Skeletal muscle tissue (tissue), 4 donors: ENCODE data around the gene TFPI. TPM values are rescaled to one million over a fixed set of nuclear protein-coding genes. Genes with fewer than 3 reads are reported as not detected.
"Not testable (repeated sequence)": the region's sequence is repeated elsewhere in the genome, so short reads cannot be mapped to it uniquely, and the experiment has no call there.

ENCODE experiments used
- H3K27ac ChIP-seq: one replicate; pipeline ENCODE4 v1.7.0; 2013; ENCODE audit warnings: mild to moderate bottlenecking, low read depth, low read length, inconsistent platforms
- H3K27me3 ChIP-seq, 3 donors: one replicate each; pipeline ENCODE4 v1.7.0; 2013; ENCODE audit warnings: low read length in 3 of 3; ENCODE audit not compliant: control insufficient read depth in 3 of 3, insufficient read depth in 3 of 3
- H3K36me3 ChIP-seq, 3 donors: one replicate each; pipeline ENCODE4 v1.7.0; 2013; ENCODE audit warnings: low read length in 3 of 3; ENCODE audit not compliant: control insufficient read depth in 3 of 3, insufficient read depth in 3 of 3
- H3K4me1 ChIP-seq, 3 donors: one replicate each; pipeline ENCODE4 v1.7.0; 2013; ENCODE audit warnings: low read length in 3 of 3, mild to moderate bottlenecking in 3 of 3; ENCODE audit not compliant: control insufficient read depth in 3 of 3, insufficient read depth in 3 of 3
- H3K4me3 ChIP-seq, 3 donors: one replicate each; pipeline ENCODE4 v1.7.0; 2013; ENCODE audit warnings: low read length in 3 of 3
- H3K9ac ChIP-seq, 3 donors: one replicate each; pipeline ENCODE4 v1.7.0; 2013; ENCODE audit warnings: low read length in 3 of 3, mild to moderate bottlenecking in 3 of 3, moderate library complexity in 2 of 3, low read depth in 1 of 3
- H3K9me3 ChIP-seq, 3 donors: one replicate each; pipeline ENCODE4 v1.7.0; 2013; ENCODE audit warnings: low read length in 3 of 3; ENCODE audit not compliant: control insufficient read depth in 3 of 3
- total RNA-seq: library from RNA; depleted of rRNA; stranded (reverse); fragments of >200 nt; gene quantifications from one replicate; pipeline ENCODE4 v1.2.3, GENCODE V29; 2014
- donor health status: Osteomylitis.

Gene TFPI
- total RNA-seq, 1 donor from 2014 or later, result 47.0 TPM

DNA sequence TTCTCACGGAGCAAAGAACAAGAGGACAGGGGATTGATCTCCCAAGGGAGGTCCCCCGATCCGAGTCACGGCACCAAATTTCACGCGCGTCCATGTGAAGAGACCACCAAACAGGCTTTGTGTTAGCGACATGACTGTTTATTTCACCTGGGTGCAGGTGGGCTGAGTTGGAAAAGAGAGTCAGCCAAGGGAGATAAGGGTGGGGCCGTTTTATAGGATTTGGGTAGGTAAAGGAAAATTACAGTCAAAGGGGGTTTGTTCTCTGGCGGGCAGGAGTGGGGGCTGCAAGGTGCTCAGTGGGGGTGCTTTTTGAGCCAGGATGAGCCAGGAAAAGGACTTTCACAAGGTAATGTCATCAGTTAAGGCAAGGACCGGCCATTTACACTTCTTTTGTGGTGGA, 11.4 kb upstream of the TFPI start:
- not testable (repeated sequence) for H3K9me3 ChIP-seq, H3K27me3 ChIP-seq, H3K27ac ChIP-seq, H3K4me3 ChIP-seq, H3K9ac ChIP-seq, H3K36me3 ChIP-seq, H3K4me1 ChIP-seq

DNA sequence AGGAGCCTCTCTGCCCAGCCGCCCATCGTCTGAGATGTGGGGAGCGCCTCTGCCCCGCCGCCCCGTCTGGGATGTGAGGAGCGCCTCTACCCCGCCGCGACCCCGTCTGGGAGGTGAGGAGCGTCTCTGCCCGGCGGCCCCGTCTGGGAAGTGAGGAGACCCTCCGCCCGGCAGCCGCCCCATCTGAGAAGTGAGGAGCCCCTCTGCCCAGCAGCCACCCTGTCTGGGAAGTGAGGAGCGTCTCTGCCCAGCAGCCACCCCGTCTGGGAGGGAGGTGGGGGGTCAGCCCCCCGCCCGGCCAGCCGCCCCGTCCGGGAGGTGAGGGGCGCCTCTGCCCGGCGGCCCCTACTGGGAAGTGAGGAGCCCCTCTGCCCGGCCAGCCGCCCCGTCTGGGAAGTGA, 2.3 kb upstream of the TFPI start:
- not testable (repeated sequence) for H3K27me3 ChIP-seq, H3K4me3 ChIP-seq, H3K9ac ChIP-seq, H3K27ac ChIP-seq, H3K4me1 ChIP-seq, H3K36me3 ChIP-seq, H3K9me3 ChIP-seq

DNA sequence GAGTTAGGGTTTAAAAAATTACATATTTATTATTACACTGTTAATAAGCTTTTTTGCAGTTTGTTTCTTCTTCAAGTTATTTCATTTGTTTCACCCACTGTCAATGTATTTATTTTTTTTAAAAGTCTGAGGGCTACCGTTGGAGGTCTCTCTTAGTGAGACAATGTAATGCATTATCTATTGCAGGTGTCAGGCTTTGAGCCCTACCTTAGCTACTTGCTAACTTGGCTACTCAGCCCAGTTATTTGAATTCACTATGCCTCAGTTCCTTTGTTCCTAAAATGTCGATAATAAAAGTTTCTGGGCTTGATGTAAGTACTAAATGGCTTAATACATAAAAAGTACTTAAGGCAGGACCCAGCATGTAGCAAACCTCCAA, 458 bp upstream of the TFPI start:
- peak overlapping the region; percentile 75 for H3K27ac ChIP-seq
- peak overlapping the region; percentile 71 to 83 (median 73) for H3K9ac ChIP-seq
- peak overlapping the region in 2 of 3 donors; percentile 8 to 84 for H3K4me3 ChIP-seq
- peaks cover 0 to 7% (median 2%) of the 10 kb centered on the region in 3 donors for H3K4me1 ChIP-seq
- H3K36me3 ChIP-seq, result no peaks in the 10 kb centered on the region
- H3K27me3 ChIP-seq, result no peaks in the 10 kb centered on the region
- H3K9me3 ChIP-seq, result no peaks in the 10 kb centered on the region

DNA sequence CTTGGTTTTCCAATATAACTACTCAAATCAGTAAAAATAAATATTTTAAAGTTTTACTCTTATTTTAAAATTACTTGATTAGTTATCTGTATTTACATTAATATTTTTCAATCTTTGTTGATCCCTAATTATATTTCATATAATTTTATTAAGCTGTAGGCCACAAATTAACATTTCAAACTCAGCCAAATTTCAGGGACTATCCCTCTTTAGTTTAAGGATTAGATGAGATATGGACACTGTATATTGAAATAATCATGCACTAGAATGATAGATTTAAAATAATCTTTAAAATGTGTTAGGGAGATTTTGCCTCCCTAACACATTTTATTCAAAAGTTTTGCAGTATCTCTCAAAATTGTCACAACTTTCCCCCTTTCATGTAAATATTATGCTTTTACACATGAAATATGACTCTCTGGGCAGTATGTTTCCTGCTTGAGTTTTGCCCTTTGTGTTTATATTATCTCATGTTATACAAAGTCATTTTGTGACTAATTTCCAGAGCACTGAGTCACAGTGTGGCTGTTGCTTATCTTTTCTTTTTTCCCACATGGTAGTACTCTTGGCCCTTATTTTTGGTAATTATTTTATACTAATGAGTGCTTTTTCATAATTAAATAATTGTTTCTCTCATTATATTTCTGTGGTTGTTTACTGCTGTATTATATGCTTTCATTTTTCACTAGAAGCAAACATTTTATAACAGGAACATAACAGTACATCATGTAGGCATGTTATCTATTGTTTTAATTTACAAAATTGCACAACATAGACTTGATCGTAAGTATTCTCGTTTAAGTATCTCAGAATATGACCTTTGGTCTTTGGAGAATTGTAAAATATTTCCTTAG, 1.2 kb downstream of the TFPI start:
- Histone ChIP-seq H3K27me3 (no peaks in the 10 kb centered on the region), H3K36me3 (no peaks in the 10 kb centered on the region), H3K9ac (peak overlapping the region; percentile 71 to 83 (median 73)), H3K4me1 (peaks cover 0 to 14% (median 2%) of the 10 kb centered on the region in 3 donors), H3K27ac (peak overlapping the region; percentile 75), H3K9me3 (no peaks in the 10 kb centered on the region), H3K4me3 (peak overlapping the region; percentile 60 to 84 (median 70))

DNA sequence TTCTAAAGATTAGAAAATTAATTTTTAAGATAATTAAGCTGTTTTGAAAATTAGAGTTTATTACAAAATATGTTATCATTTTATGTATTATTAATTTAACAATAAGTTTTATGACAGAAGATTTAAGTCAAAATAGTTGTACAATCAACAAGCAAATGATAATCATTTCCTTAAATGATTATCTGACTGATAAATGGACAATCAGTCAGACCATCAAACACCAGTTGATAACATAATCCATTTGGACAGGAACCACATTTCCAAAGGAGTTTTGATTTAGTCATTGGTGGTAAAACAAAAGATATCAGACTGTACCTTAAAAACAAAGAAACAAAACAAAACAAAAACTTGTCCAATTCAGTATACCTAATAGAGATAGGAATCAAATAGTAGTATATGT, 1.9 kb downstream of the TFPI start:
- H3K9me3 ChIP-seq, result no peaks in the 10 kb centered on the region
- no peak overlapping the region for H3K9ac ChIP-seq
- no peaks in the 10 kb centered on the region for H3K36me3 ChIP-seq
- H3K4me3 ChIP-seq, result peak overlapping the region; percentile 8 to 84 (median 37)
- H3K27me3 ChIP-seq, result no peaks in the 10 kb centered on the region
- peaks cover 2 to 18% (median 4%) of the 10 kb centered on the region in 3 donors for H3K4me1 ChIP-seq
- H3K27ac ChIP-seq, result no peak overlapping the region

DNA sequence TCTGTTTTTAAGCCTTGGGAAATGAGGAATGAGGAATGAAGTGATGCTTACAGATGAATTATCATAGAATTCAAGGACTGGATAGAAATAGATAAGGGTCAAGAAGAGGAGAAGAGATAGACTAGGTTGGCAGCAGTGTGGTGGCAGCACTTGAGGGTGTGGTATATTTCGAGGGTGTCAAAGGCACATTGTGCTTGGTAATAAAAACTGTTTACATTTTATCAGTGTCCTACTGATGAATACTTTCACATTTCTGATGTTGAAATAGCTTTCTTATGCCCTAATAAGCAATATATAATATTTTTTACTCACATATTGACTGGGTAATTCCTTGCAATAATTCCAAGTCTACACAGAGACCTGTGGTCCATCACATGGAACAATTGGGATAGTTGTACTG, 3.4 kb downstream of the TFPI start:
- H3K27ac ChIP-seq, result peak overlapping the region; percentile 60
- peak overlapping the region in 1 of 3 donors; percentile 66 for H3K9ac ChIP-seq
- H3K27me3 ChIP-seq, result no peaks in the 10 kb centered on the region
- no peaks in the 10 kb centered on the region for H3K36me3 ChIP-seq
- no peaks in the 10 kb centered on the region for H3K9me3 ChIP-seq
- peaks cover 4 to 22% (median 5%) of the 10 kb centered on the region in 3 donors for H3K4me1 ChIP-seq
- H3K4me3 ChIP-seq, result peak overlapping the region in 2 of 3 donors; percentile 15 to 84

DNA sequence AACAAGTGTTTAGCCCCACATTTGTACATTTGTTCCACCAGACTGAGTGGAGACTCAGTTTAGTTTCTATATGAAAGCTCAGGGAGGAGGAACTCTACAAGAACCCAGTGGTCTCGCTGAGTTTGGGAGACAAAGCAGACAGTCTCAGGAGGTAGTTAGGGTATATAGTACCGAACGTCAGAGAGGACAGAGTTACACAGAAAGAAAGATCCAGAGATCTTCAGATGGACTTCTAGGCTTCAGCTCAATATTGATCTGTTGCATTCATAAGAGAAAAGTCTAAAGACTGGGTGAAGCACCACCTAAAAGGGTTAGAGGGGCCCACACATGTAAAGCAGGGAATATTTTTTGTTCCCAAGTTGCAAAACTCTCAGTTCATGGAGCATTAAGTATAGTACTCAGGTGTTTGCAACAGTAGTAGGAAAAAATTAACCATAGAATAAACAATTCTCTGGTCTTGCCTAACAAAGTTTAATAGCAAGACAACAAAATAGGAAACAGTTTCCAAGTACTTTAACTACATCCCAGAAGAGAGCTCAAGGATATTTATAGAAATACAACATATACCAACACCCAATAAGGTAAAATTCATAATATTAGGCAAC, 4.2 kb downstream of the TFPI start:
- Histone ChIP-seq H3K4me3 (peak overlapping the region; percentile 8 to 84 (median 35)), H3K9ac (peak overlapping the region in 2 of 3 donors; percentile 34 to 66), H3K36me3 (no peaks in the 10 kb centered on the region), H3K27me3 (no peaks in the 10 kb centered on the region), H3K4me1 (peaks cover 4 to 22% (median 5%) of the 10 kb centered on the region in 3 donors), H3K9me3 (no peaks in the 10 kb centered on the region), H3K27ac (peak overlapping the region; percentile 60)

DNA sequence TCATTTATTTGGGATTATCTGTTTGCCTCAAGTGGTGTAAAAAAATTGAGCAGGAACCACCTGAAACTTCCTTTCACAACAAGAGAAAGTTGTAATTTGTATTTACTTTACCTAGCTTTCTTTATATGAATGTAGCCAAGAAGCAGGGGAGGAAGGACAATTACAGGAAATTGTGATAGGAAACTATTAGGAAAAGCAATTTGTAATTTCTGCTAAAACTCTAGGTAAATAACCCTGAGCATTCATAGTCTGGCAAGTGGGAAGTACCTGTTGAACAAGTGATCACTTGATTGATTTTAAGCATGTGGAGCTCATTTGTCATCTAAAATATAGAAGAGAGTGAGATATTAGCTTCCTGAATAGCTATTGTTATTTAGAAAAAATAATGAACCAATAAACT, 5.0 kb downstream of the TFPI start:
- peak overlapping the region; percentile 50 for H3K27ac ChIP-seq
- H3K9ac ChIP-seq, result peak overlapping the region in 1 of 3 donors; percentile 66
- H3K4me1 ChIP-seq, result peaks cover 4 to 22% (median 5%) of the 10 kb centered on the region in 3 donors
- H3K4me3 ChIP-seq, result peak overlapping the region in 1 of 3 donors; percentile 84
- H3K27me3 ChIP-seq, result no peaks in the 10 kb centered on the region
- no peaks in the 10 kb centered on the region for H3K36me3 ChIP-seq
- no peaks in the 10 kb centered on the region for H3K9me3 ChIP-seq

DNA sequence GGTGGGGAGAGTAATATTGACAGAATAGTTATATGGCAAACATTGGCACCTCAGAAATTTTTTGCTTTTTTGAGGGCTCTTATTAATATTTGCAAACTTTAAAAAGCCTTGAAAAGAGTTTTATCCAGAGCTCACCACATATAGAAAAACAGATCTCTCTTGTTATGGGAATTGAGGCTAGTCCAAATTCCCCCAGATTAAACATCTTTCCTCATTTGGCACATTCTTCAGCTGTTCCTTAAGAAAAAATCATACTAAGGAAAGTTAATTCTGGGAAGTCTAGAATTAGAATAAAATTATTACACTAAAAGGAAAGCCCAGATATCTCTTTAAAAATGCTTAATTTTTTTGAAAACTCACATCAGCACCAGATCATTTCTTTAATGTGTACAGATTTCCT, 5.6 kb downstream of the TFPI start:
- Histone ChIP-seq H3K4me3 (peak overlapping the region in 1 of 3 donors; percentile 10), H3K4me1 (peaks cover 4 to 22% (median 5%) of the 10 kb centered on the region in 3 donors), H3K9ac (no peak overlapping the region), H3K9me3 (no peaks in the 10 kb centered on the region), H3K27ac (peak overlapping the region; percentile 50), H3K27me3 (no peaks in the 10 kb centered on the region), H3K36me3 (no peaks in the 10 kb centered on the region)

DNA sequence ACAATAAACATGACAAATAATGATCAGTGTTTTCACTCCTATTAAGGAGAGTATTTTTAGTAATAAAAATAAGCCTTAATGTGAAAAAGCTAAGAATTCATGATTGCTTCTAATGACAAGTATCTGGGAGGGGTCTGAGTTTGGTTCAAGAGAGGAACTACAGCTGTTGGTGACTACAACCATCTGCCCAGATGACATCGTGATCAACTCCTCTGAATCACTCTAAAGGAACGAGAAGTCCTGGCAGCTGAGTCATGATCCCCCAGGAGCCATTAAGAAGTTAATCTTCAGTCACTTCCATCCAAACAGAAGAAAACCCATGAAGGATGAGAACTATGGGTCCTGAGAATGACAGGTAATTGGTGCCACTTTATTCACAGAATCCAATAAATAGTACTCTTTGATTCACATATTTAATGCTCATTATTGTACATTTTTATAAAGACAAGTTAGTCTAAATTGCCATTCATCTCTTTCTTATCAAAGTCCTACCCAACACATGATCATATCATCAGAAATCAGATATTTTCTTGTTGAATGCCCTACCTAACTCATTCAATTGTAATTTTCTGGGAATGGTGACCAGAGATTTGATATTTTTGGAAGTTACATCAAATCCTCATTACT, 6.8 kb downstream of the TFPI start:
- no peaks in the 10 kb centered on the region for H3K36me3 ChIP-seq
- H3K27me3 ChIP-seq, result no peaks in the 10 kb centered on the region
- no peaks in the 10 kb centered on the region for H3K9me3 ChIP-seq
- H3K9ac ChIP-seq, result no peak overlapping the region
- peak overlapping the region in 1 of 3 donors; percentile 9 for H3K4me3 ChIP-seq
- H3K27ac ChIP-seq, result peak overlapping the region; percentile 61
- peaks cover 4 to 22% (median 5%) of the 10 kb centered on the region in 3 donors for H3K4me1 ChIP-seq
